Amniotic epithelial cell (primary cell): ENCODE data around the gene PRR12.

ENCODE experiments used
- DNase-seq: peaks from one replicate; pipeline ENCODE4 v3.0.0-alpha.2; 2010; ENCODE audit warnings: low read depth

The PRR12 gene

DNA sequence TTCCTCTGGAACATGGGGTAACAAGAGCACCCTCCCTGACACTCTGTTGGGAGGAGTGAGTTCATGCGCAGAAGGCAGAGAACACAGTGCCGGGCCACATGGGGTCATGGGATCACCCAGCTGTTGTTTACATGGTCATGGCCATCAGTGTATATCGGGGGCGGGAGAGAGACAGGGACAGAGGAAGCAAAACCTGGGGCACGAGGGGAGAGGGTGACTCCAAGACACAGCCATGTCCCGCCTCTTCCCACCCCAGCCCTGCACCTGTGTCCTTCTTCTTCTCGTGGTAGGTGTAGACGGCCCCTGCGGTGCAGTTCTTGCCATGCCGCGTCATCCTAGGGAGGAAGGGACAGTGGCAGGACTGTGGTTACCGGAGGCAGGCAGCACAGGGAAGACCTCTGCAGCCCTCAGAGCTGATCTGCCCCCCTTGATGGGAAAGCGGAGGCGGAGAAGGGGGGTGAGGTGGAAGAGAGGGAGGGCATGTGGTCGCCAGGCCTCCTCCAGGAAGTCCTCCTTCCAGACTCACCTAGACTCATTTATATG lies 30.6 kb upstream of the PRR12 start:
- no peak for DNase-seq

DNA sequence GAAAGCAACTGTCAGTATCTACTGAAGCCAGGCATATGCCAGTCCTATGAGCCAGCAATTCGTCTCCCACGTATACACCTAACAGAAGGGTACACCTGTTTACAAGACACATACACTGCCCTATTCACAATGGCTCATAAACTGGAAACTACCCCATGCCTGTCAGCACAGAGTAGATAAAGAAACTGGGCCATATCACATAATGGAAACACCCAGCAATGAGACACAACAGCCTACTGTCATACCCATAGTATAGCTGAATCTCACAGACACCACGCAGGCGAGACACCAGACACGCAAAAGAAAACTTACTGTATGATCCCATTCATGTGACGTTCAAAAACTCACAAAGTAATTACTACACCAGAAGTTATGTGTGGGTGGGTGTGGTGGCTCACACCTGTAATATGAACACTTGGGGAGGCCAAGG lies 26.4 kb upstream of the PRR12 start:
- no peak for DNase-seq

DNA sequence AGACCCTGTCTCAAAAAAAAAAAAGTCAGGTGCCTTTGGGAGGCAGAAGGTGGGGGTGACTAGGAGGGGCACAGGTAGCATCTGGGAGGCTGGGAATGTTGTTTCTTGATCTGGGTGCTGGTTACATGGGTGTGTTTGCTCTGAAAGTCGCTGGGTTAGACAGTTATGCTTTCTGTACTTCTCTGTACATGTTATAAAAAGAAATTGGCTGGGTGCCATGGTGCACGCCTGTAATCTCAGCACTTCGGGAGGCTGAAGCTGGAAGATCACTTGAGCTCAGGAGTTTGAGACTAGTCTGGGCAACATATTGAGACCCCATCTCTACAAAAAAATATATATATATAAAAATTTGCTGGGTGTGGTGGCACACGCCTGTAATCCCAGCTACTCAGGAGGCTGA lies 25.7 kb upstream of the PRR12 start:
- DNase-seq, result peak; percentile 26

DNA sequence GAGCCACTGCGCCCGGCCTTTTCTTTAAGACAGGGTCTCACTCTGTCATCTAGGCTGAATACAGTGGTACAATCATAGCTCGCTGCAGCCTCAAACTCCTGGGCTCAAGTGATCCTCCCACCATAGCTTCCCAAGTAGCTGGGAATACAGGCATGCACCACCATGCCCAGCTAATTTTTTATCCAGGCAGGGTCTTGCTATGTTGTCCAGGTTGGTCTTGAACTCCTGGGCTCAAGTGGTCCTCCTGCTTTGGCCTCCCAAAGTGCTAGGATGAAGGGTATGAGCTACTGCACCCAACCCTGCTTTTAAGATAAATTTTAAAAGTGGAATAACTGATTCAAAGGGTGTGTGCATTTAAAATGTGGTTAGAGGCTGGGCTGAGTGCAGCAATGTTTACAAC lies 24.7 kb upstream of the PRR12 start:
- DNase-seq, result no peak

DNA sequence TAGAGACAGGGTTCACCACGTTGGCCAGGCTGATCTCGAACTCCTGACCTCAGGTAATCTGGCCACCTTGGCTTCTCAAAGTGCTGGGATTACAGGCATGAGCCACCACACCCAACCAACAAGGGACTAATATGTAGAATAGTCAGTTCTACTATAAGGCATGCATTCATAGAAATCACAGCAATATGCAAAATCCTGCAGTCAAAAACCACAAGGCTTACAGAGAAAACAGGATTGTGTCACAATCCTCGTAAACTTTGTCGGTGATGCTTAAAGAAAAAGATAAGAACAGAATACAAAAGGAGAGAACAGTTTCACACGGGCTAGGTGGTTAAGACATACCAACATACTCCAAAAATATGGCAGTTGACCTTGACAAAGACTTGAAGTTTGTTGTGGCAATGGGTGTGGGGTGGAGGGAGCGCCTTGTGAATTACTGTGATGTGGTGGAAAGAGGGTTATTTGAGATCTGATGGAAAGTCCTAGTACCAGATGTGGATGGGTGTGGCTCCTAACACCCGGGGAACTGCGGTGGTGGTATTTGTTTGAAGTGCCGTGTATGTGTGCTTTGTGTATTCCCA lies 23.0 kb upstream of the PRR12 start:
- DNase-seq, result peak; percentile 84

DNA sequence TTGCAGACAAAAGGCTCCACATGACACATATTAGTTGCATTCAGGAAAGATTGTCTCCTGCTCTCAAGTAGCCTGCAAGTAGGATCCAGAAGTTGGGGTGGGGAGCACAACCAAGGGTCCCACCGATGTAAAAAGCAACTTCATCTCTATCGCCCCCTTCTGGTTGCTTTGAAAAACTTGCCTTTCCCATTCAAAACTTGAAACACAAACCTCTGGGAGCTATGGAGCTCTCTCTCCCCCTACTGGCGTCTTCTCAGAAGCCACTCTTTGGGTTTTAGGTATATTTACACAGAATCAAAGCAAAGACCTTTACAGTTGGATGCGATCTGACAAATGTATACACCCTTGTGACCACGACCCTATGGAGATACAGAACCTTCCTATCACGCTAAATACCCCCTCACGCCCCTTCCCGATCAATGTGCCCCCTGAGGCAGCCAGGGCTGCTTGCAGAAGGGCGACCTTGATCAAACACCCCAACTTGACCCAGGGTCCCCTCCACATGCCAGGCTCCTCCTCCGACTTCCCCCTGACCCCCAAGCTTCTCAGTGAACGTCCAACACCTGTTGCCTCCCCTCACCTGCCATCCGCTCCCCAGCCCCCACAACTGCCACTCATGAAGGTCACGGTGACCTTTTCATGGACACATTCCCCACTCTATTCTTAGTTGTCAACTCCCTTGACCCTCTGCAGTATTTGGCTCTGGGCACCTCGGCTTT lies 20.7 kb upstream of the PRR12 start:
- DNase-seq, result peak; percentile 78

DNA sequence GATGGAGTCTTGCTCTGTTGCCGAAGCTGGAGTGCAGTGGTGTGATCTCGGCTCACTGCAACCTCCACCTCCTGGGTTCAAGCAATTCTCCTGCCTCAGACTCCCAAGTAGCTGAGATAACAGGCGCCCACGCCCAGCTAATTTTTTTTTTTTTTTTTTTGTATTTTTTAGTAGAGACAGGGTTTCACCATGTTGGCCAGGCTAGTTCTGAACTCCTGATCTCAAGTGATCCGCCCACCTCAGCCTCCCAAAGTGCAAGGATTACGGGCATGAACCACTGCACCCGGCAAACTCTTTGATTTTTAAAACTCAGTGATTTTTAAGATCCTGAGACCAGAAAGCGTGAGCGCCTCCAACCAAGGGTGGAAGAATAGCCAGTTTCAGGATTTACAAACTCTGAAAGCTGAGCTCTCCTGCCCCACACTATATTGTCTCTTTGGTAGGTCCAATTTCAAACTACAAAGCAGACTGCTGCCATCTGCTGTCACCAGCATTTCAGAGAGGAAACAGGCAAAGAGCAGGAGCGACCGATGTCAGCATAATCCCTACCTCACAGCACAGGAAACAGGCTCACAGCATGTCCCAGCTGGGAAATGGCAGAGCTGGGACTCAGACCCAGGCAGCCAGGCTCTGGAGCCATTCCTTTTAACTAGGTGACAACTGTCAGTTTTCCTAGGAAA lies 19.8 kb upstream of the PRR12 start:
- DNase-seq, result no peak

DNA sequence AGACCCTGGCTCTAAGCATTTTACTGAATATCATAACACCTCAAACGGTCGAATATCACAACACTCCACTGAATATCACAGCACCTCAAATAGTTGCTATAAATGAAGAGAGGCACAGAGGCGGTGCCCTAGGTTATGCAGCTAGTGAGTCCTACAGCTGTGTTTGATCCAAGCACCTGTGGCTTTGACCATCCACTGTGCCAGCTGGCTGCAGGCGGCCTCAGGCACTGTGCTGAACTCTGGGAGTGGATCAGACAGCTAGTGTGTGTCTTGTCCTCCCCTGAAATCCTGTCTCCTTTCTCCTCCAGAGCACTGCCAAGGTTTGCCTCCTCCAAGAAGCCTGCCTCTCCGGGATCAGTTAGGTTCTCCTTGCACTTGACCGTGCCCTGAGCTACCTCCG lies 18.0 kb upstream of the PRR12 start:
- no peak for DNase-seq

DNA sequence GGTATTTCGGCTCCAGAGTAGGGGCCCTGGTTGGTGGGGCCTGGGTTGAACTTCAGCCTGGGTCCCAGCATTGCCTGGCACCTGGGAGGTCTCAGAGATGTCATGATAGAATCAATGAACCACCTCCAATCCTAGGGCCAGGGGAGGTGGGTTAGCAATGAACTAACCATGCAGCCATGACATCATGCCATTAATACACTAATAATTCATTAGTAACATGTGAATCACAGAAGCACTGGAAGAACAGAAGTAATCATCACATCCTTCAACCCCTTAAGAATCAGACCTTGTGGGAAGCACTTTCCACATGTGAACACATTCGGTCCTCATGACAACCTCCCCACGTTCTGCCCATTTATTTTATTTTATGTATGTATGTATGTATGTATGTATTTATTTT lies 17.6 kb upstream of the PRR12 start:
- peak; percentile 48 for DNase-seq

DNA sequence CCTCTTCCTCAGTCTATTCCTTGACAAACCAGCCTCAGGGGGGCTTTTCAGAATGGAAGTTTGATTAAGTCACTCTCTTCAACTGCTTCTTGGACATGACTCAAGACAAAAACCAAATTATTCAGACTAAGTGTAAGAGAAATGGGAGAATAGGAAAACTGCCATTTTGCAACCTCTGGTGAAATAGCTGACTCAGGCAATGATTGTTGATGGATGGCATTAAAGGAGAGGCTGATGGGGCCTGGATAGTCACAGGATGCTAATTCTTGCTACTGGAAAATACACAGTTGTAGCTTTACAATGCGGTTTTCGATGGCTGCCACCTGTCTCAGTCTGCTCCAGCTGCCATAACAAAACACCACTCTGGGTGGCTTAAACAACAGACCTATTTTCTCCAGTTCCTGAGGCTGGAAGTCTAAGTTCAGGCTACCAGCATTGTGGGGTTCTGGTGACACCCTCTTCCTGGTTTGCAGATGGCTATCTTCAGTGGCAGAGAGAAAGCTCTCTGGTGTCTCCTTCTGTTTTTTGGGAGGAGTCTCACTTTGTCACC lies 16.7 kb upstream of the PRR12 start:
- peak; percentile 58 for DNase-seq

DNA sequence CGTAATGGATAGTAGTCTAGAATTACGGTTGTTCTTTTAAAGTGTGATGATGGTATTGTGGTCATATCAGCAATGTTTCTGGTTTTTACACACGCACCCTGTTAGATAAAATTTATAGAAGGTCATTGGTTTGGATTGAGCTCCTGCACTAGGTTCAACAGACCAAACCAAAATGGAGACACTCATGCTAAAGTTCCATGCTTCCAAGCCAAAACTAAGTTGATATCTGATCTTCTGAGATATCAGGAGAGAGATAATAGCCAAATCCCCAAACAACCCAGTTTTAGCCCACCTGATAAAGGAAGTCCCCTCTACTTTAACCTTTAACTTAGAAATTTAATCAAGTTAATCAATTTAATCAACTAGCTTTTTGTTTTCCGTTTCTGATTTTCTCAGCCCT lies 11.8 kb upstream of the PRR12 start:
- DNase-seq, result no peak

DNA sequence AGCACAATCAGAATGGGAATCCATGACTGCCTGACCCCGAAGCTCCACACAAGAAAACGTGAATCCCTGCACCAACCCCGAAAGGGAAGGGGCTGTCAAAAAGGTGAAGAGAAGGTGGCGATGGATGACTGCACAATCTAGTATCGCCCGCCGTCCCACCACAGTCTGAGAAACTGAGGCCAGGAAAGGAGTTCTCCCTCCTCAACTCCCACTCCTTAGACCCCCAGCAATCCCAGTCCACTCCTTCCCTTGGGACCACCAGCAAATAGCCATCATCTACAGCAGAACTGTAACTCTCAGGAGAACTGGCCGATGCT lies 11.1 kb upstream of the PRR12 start:
- DNase-seq, result no peak

DNA sequence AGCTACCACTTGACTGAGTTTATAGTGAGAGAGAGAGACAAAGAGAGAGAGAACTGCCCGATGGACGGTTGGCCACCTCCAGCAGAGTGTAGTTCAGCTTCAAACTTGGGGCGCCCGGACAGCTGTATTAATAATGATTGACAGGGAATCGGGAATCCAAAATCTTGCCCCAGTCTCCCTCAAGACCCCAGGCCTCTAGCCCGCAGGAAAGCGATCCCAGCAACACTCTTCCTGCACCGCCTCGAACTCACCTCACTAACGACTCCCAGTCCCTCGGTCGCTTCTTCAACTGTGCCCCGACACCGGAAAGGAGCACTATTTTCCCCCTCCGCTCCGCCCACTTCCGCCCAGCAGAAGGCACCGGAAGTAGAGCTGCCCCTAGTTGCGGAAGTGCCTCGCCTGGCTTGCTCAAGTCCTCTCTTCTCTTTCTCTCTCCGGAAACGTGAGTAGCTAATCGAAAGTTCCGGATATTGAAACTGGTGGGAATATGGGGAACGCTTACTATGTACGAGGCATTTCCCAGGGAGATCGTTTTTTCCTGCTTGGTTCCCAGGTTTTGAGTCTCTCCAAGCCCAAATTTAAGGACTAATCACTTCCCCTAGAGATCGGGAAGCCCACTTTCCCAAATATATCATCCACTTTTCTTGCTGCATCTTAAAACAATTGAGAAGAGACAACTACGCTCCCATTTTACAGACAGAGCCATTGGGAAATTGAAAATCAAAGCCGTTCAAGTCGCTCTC lies 10.5 kb upstream of the PRR12 start, which contains the start of gene NOSIP:
Gene NOSIP, minus strand, starts transcription at position 293 of the 743 bp plus-strand sequence. CDS start 19,865 bp downstream, outside the sequence.
- peak; percentile 95 for DNase-seq

DNA sequence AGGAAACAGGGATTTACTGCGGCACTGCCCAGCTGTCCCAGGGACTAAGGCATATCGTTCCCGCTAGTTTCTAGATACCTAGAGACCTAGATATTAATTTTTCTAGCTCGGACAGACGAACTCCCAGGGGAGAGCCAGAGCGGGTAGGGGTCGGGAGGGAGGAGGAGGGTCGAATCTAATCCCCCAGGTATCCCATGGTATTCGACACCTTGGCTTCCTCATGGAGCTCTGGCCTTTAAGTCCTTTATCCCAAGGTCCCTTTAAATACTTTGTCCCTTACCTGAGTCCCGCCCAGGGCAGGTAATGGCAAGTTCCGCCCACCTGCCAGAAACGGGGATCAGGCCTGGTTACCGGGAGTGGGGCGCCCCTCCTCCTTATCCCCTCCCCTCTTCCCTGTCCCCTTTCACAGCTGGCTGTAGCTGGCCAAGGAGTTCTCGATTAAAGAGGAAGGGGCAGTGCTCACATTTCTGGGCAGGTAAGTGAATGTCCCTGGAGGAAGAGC lies 9.9 kb upstream of the PRR12 start, which contains the start of gene PRRG2:
Gene PRRG2, plus strand, starts transcription at position 310 of the 502 bp plus-strand sequence. CDS start 1,904 bp downstream, outside the sequence.
- no peak for DNase-seq

DNA sequence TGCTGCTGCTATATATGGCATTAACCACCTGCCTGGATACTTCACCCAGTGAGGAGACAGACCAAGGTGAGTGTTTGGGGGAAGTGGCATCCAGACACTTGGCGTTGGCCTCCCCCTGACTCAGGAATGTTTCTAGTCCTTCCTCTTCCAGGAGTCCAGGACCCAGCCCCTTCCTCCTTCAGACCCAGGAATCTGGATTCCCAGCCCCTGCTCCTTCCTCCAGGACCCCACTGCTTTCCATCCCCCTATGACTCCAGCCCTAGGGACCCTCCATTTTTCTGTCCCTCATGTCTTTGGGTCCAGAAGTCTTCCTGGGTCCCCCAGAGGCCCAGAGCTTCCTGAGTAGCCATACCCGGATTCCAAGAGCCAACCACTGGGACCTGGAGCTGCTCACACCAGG lies 7.7 kb upstream of the PRR12 start:
- no peak for DNase-seq

DNA sequence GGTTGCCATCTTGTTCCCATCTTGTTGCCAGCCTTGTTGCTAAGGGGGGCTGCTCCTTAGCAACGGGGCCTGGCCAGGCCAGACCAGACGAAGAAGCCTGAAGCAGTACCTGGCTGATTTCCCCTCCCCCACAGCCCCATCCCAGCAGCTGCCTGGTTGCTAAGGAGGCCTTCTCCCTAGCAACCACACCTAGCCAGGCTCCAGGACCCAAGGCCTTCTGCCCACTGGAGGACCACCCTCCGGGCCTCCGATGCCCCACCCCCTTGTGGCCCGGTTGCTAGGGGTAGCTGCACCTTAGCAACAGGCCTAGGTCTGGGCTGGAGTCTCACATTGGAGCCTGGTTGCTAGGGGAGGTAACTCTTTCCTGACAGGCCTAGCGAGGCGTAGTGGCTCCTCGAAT lies 6.0 kb upstream of the PRR12 start:
- DNase-seq, result no peak

DNA sequence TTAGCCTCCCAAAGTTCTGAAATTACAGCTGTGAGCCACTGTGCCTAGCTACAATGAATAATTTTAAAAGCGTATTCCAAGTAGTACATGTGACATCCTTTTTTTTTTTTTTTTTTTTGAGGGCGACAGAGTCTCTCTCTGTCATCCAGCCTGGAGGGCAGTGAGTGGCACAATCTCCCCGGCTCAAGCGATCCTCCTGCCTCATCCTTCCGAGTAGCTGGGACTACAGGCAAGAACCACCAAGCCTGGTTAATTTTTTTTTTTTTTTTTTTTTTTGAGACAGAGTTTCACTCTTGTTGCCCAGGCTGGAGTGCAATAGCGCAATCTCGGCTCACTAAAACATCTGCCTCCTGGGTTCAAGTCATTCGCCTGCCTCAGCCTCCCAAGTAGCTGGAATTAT lies 3.8 kb upstream of the PRR12 start:
- DNase-seq, result no peak

DNA sequence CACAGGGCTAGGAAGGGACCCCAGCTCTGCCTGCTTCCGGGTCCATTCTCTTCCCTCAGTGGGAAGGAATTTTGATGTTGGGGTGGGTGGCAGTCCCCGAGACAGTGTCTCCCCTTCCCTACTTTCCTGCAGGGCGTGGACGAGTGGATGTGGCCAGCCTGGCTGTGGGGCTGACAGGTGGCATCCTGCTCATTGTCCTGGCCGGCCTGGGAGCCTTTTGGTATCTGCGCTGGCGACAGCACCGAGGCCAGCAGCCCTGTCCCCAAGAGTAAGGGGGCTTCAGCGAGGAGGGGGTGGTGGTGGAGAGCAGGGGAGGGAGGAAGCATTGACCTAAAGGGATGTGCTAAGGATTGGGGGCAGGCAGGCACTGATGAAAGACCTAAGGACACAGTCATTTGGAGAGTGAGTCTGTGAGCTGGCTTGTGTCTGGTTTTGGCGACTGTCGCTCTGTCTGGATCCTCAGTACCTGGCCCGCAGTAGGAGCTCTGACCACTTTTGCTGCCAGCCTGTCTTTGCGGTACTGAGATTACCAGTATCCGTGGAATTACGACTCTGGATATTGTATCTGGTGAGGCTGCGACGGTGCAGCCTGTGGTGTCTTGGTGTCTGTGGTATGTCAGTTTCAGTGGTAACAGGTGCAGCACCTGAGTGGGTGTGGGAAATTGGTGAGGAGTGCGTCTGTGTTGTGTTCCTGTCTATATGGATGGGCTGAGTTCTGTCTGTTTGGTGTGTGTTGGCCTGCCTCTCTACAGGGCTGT lies 2.4 kb upstream of the PRR12 start:
- no peak for DNase-seq

DNA sequence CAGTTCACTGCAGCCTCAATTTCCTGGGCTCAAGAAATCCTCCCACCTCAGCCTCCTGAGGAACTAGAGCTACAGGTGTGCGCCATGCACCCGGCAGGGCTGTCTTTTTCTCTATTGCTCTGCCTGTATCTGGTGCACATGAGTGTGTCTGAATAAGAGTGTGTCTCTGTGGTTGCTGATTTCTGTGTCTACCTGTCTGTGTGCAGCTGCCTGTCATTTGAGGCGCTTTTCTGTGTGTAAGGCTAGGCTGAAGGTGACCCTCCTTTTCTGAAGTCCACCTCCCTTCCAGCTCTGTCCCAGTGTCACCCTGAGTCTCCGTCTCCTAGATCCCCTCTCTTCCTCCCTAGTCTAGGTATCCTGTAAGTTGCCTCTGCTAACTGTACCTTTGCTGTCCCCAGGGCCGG lies 1.5 kb upstream of the PRR12 start:
- no peak for DNase-seq

DNA sequence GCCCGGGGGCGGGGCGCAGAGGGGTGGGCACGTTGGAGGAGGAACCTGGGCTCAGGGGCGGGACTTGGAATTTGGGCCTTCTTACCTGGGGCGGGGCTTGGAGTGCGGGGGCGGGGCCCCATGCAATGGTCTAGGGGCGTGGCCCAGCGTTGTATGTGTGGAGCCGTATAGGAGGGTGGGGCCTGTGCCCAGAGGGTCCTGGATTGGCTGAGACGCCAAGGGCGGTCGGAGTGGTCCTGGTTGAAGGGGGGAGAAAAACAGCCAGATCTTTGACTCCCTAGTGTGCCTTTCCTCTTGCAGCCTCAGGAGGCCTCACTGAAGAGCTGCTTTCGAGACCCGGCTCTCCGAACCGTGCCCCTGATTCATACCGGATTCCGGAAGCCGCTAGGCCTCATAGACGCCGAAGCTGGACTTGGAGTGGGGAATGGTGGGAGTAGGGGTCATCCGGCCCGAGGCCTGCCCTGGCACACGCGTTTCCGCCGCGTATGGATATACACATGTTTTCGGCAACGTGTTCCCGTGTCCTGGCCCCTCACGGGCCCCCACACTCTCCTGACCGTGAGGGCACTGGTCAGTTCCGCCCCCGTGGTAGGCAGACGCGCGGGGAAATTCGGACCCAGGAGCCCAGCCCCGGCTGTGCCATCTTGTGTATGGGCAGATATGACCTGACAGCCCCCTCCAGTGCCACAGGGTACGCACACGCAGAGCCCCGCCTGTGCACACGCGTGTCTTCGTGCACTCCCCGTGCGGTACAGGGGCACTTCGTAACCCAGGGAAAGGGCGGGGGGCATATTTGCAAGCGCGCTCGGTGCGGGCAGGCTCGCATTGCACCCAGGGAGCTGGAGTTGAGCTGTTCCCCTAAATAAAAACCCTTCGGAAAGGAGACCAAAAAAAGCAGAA lies 661 bp upstream of the PRR12 start:
- peak; percentile 95 for DNase-seq
